ENCODE results near the gene SLC44A1.

The SLC44A1 gene

DNA sequence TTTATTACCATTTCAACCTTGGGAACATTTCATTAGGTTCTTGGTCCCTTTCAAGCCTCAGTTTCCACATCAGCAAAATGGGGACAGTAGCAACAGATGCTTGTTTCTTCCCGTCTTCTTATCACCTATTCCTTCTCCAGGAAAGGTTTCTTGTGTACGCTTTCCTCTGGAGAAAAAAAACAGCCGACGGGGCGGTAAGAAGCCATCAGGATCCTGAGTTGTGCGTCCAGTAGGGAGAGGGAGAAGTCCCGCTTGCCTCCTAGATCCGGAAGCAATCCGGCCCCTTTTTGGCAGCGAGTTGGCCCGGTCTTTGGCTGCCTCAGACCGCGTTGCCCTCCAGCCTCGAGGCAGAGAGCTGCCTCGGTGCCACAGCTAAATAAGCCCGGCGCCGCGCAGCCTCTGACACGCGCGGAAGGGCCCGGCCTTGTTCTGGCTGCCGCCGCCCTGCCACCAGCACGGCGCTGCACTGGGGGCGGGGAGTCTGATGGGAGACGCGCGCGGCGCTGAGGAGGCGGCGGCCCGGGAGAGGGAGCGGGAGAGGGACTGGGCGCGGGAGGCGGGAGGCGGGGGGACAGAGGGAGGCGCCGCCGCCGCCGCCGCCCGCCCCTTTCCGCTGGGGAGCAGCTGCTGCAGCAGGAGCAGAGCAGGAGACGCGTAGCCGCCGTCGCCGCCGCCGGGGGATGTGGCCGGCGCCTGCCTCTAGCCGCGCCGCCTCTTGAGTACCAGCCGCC lies at the start of gene SLC44A1:
TSS of gene SLC44A1 (plus strand) at position 649 of the 731 bp plus-strand sequence. CDS start 218 bp downstream, outside the sequence.
- Histone ChIP-seq H3K4me3 (IDR thresholded peaks at IDR 0.05; ENCODE audit: insufficient read depth, low read depth, low read length) (peak within 1 kb of the TSS; percentile 21), H2AFZ (ENCODE audit: low read depth) (peak within 1 kb of the TSS; percentile 79), H3K36me3 (ENCODE audit: insufficient read depth) (no peaks in the 10 kb centered on the region), H3K9ac (peak within 1 kb of the TSS; percentile 91), H3K4me2 (peak within 1 kb of the TSS; percentile 97), H3K27me3 (ENCODE audit: insufficient read depth, low read depth) (no peaks in the 10 kb centered on the region), H3K79me2 (ENCODE audit: insufficient read depth, low read depth) (peaks cover 43% of the 10 kb centered on the region), H3K4me1 (ENCODE audit: low read depth, poor library complexity, severe bottlenecking) (peaks cover 45% of the 10 kb centered on the region), H4K20me1 (ENCODE audit: insufficient read depth) (no peaks in the 10 kb centered on the region), H3K27ac (peak within 1 kb of the TSS; percentile 96)
- TF ChIP-seq, protein P1, sequence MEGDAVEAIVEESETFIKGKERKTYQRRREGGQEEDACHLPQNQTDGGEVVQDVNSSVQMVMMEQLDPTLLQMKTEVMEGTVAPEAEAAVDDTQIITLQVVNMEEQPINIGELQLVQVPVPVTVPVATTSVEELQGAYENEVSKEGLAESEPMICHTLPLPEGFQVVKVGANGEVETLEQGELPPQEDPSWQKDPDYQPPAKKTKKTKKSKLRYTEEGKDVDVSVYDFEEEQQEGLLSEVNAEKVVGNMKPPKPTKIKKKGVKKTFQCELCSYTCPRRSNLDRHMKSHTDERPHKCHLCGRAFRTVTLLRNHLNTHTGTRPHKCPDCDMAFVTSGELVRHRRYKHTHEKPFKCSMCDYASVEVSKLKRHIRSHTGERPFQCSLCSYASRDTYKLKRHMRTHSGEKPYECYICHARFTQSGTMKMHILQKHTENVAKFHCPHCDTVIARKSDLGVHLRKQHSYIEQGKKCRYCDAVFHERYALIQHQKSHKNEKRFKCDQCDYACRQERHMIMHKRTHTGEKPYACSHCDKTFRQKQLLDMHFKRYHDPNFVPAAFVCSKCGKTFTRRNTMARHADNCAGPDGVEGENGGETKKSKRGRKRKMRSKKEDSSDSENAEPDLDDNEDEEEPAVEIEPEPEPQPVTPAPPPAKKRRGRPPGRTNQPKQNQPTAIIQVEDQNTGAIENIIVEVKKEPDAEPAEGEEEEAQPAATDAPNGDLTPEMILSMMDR (conservative IDR thresholded peaks at IDR 0.05; ENCODE audit: low read depth, low read length), result no peak

DNA sequence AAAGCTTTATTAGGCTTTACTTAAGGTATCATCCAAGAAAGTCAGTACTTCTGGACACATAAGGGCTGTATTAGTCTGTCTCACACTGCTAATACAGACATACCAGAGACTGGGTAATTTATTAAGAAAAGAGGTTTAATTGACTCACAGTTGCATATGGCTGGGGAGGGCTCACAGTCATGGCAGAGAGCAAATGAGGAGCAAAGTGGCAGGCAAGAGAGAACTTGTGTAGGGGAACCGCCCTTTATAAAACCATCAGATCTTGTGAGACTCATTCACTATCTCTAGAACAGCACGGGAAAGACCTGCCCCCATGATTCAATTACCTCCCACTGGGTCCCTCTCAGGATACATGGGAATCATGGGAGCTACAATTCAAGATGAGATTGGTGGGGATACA lies 49.2 kb upstream of the SLC44A1 start:
- TF ChIP-seq, protein P1 (conservative IDR thresholded peaks at IDR 0.05; ENCODE audit: low read depth, low read length), result no peak
- no peak overlapping the region for H3K4me3 ChIP-seq (IDR thresholded peaks at IDR 0.05; ENCODE audit: insufficient read depth, low read depth, low read length)
- no peaks in the 10 kb centered on the region for H4K20me1 ChIP-seq (ENCODE audit: insufficient read depth)
- H3K9ac ChIP-seq, result no peak overlapping the region
- H3K4me2 ChIP-seq, result no peak overlapping the region
- no peak overlapping the region for H3K27ac ChIP-seq
- no peaks in the 10 kb centered on the region for H3K36me3 ChIP-seq (ENCODE audit: insufficient read depth)
- no peak overlapping the region for H2AFZ ChIP-seq (ENCODE audit: low read depth)
- peaks cover 30% of the 10 kb centered on the region for H3K4me1 ChIP-seq (ENCODE audit: low read depth, poor library complexity, severe bottlenecking)
- no peaks in the 10 kb centered on the region for H3K79me2 ChIP-seq (ENCODE audit: insufficient read depth, low read depth)
- no peaks in the 10 kb centered on the region for H3K27me3 ChIP-seq (ENCODE audit: insufficient read depth, low read depth)

DNA sequence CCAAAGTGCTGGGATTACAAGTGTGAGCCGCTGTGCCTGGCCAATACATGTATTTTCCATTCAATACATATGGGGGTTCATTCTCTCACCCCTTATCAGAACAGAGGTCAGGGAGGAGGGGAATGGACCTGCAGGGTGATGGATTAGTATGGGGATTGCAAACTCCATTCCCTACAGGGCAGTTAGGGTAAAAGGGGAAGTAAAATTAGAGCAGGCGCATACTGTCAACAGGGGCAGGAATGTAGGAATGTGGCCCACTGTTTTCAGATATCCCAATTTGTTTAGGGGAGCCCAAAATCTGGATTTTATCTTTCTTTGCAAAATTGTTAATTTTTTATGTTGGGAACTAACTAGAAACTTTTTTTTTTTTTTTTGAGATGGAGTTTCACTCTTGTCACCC lies 46.4 kb upstream of the SLC44A1 start:
- Histone ChIP-seq H3K4me3 (IDR thresholded peaks at IDR 0.05; ENCODE audit: insufficient read depth, low read depth, low read length) (no peak overlapping the region), H3K27me3 (ENCODE audit: insufficient read depth, low read depth) (no peaks in the 10 kb centered on the region), H2AFZ (ENCODE audit: low read depth) (no peak overlapping the region), H3K36me3 (ENCODE audit: insufficient read depth) (no peaks in the 10 kb centered on the region), H4K20me1 (ENCODE audit: insufficient read depth) (no peaks in the 10 kb centered on the region), H3K27ac (no peak overlapping the region), H3K9ac (no peak overlapping the region), H3K4me2 (no peak overlapping the region), H3K79me2 (ENCODE audit: insufficient read depth, low read depth) (no peaks in the 10 kb centered on the region), H3K4me1 (ENCODE audit: low read depth, poor library complexity, severe bottlenecking) (peaks cover 6% of the 10 kb centered on the region)
- TF ChIP-seq, protein P1 (conservative IDR thresholded peaks at IDR 0.05; ENCODE audit: low read depth, low read length), result no peak

DNA sequence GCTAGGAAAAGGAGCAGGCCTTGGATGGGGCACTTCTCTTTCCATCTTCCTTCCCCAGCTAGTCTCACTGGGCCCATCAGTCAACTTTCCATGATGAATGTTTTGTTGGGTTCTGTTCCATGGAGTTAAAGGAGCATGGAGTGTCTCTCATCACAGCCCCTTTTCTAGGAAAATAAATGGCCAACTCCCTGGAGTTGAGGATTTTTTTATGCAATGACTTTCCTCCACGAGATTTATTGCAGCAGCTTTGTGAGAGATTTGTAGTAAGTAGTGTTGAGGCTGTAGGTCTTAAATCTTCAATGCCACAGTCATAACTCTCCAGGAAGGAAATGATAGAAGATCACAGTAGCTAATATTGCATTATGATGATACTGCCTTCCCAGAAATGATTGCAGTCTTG lies 45.6 kb upstream of the SLC44A1 start:
- H3K27me3 ChIP-seq (ENCODE audit: insufficient read depth, low read depth), result no peaks in the 10 kb centered on the region
- H2AFZ ChIP-seq (ENCODE audit: low read depth), result no peak overlapping the region
- no peak overlapping the region for H3K27ac ChIP-seq
- TF ChIP-seq, protein P1 (conservative IDR thresholded peaks at IDR 0.05; ENCODE audit: low read depth, low read length), result no peak
- no peak overlapping the region for H3K4me3 ChIP-seq (IDR thresholded peaks at IDR 0.05; ENCODE audit: insufficient read depth, low read depth, low read length)
- no peak overlapping the region for H3K9ac ChIP-seq
- no peak overlapping the region for H3K4me2 ChIP-seq
- H3K4me1 ChIP-seq (ENCODE audit: low read depth, poor library complexity, severe bottlenecking), result no peaks in the 10 kb centered on the region
- H3K79me2 ChIP-seq (ENCODE audit: insufficient read depth, low read depth), result no peaks in the 10 kb centered on the region
- H3K36me3 ChIP-seq (ENCODE audit: insufficient read depth), result no peaks in the 10 kb centered on the region
- no peaks in the 10 kb centered on the region for H4K20me1 ChIP-seq (ENCODE audit: insufficient read depth)
